Measurements from ENCODE around the gene B3GNT9.
"Not testable (repeated sequence)": the region's sequence is repeated elsewhere in the genome, so short reads cannot be mapped to it uniquely, and the experiment has no call there.

B3GNT9 gene

DNA sequence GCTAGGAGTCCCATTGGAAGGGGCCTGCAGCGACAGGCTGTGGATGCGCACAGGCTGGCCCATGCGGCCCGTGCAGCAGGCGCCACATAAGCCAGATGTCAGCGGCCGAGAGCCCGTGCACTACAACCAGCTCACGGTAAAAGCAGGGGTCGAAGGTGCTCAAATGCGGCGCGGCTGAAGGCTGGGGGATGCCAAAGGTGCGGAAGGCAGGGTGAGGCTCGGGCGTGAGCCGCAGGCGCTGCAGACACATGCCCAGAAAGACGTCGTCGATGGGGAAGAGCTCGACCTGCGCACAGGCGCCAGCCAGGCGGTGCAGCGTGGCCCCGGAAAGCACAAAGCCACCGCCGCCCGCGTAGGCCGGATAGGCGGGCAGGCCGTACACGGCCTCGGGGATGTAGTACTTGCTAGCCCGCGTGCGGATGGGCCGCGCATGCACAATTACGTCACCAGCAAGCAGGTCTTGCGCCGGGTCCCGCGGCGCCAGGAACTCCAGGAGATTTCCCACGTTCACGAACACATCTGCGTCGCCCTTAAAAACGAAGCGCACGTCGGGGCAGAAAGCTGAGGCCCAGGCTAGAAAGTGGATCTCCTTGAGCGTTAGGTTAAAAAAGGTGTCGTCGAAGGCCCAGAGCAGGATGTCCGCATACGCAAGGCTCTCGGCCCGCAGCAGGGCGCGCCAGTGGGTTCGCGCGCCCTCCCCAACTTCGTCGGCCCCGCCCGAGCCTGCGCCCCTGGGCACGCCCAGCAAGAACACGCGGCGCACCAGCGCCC lies 1.3 kb downstream of the B3GNT9 start:
- DNase-seq, result no peak

DNA sequence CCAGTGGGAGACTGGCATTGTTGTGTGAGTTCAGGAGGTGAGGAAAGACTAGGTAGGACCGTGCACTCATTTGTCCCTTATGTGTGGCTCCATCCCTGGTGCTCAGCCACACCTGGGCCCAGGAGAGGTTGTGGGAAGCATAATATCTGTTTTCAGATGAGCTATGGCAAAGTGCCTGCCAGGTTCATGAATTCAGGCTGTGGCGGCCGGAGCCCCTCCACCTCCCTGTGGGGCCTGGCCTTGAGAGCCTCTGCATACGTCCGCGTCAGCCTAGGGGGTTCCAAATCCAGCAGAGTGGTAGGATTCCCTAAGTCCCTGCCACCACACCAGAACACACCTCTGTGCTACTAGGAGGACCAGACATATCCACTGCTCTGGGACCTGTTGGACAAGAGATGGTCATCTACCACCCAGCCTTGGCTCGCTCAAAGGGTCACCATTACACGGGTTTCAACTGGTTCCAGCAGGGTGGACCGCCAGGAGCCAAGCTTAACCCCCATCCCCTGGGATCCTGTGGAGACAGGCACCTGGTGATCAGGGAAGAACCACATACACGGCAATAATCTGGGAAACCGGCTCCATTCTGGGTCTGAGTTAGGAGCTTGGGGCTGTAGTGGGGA lies 2.0 kb downstream of the B3GNT9 start:
- no peak for DNase-seq

DNA sequence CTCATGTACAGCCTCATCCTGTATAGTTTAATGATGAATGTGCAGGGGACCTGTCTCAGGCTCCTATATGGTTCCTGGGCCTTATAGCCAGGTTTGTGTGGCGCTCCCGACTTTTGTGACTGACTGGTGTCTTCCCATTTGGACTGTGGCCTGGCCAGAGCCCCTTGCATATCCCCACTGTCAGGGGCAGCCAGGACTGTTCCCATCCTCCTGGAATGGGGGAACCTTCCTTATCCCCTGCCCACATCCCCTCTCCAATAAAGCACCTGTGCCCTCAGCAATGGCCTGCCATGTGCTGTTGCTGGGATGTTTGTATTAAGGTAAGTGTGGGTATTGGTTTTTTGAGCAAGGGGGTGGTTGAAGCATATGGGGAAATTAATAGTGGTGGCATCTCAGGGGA lies 2.6 kb downstream of the B3GNT9 start:
- DNase-seq, result no peak

DNA sequence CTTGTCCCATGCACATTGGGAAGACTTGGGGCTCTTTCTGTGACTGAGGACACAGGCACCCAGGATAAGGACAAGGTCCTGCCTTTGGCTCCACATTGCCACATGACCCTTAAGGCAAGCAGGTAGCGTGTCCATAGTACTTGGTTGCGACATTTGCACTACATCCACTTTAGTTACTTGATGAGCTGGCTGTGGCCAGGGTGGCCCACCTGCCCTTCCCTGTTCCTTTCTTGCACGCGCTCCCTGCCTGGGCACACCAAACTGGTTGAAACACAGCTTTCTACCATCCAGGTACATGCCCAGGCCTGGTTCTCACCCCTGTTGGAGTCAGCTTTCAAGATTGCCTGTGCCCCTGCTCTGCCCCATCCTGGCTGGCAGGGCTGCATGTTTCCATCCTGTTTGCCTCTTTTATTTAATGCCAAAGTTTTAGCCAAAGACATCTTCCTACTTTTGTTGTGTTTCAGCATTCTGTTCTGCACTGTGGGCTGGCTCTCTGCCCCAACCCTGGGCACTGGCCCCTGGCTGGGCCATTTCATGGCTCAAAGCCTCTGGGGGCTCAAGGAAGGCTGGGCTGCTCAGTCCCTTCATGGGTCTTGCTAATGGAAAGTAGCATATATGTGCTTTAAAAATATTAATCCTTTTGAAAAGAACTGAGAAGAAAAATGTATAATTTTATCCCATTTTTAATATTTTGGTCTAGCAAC lies 3.2 kb downstream of the B3GNT9 start:
- no peak for DNase-seq

- no peak for DNase-seq
Measured at GRCh38 chr16:67146523-67147357, 4.1 kb downstream of the B3GNT9 start.

DNA sequence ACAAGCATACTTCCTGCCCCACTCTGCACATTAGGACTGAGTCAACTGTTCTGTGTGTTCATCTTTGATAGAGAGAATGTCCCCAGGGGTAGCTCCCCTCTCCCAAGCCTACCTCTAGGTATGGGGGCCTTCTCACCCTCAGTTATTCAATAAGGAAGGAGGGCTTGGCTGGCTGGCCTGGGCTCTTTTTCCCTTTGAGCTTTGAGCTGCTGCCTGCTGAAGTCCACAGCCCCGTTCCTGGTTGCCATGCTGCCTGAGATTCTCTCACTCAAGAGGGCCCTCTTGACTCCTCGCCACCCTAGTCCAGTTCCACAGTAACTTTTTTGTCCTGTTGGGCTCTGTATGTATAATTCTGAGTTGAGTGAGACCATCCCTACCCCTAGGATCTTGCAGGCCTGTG lies 5.1 kb downstream of the B3GNT9 start:
- no peak for DNase-seq

- no peak for DNase-seq
Measured at GRCh38 chr16:67144943-67145342, 5.9 kb downstream of the B3GNT9 start.

- DNase-seq, result no peak
Measured at GRCh38 chr16:67142342-67142741, 8.5 kb downstream of the B3GNT9 start.

- DNase-seq, result no peak
Measured at GRCh38 chr16:67141391-67141790, 9.4 kb downstream of the B3GNT9 start.

- DNase-seq, result no peak
Measured at GRCh38 chr16:67137605-67138004, 13.2 kb downstream of the B3GNT9 start.

- no peak for DNase-seq
Measured at GRCh38 chr16:67129422-67129821, 21.4 kb downstream of the B3GNT9 start.

DNA sequence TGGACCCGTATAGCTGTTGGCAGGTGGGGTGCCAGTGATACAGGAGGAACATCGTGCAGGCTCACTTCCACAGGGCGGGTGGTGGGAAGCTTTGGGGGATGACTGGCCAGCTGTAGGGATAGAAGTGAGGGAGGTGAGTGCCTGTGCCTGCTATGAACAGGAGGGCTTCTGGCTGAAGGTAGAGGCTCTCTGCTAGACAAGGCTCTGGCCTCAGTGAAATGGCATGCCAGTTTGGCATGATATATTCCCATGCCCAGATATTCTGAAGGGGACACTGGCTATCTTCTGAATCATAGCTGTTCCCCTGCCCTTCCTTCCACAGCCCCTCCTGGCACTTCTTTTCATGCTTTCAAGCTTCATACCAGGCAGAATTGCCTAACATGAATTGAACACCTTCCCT lies 21.9 kb downstream of the B3GNT9 start:
- DNase-seq, result no peak

DNA sequence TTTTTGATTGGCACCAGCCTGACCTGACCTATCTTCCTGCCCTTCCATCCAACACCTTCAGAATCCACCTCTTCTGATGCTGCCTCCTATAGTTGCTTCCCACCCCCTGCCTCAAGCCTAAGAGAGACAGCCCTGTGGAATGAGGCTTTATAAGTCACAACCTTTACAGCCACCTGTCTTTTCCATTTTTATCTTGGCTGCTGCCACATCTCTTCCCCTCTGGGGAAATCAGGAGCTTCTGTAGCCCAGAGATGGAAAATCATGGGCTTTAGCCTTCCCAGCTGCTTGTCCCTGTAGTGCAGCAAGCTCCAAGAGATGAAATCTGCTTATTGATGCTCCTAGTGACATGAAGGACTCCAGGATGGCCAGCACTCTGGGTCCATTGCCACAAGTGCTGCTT lies 22.4 kb downstream of the B3GNT9 start:
- no peak for DNase-seq

DNA sequence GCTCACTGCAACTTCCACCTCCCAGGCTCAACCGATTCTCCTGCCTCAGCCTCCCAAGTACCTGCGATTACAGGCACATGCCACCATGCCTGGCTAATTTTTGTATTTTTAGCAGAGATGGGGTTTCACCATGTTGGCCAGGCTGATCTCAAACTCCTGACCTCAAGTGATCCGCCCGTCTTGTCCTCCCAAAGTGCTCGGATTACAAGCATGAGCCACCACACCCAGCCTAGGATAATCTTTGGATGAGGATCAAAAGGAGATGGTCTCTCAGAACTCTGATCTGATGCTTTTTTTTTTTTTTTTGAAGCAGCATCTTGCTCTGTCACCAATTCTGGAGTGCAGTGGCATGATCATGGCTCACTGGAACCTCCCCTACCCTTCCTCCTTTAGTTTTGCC lies 28.0 kb downstream of the B3GNT9 start:
- DNase-seq, result not testable (repeated sequence)

DNA sequence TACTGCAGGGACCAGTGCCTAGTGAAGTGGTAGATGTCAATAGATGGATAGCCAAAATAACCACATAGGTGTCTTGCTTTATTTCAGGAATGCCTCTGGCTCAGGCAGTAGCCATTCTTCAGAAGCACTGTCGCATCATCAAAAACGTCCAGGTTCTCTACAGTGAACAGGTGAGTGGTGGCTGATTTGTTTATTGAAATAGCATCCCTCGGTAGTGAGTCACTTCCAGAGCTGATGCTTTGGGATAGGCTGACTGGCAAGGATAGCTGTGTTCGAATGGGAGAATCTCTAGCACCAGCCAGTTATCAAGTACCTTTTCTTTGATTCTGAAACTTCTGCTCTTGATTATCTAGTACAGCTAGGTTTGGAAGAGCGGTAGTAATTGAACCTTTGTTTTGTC lies 30.8 kb downstream of the B3GNT9 start:
- no peak for DNase-seq

DNA sequence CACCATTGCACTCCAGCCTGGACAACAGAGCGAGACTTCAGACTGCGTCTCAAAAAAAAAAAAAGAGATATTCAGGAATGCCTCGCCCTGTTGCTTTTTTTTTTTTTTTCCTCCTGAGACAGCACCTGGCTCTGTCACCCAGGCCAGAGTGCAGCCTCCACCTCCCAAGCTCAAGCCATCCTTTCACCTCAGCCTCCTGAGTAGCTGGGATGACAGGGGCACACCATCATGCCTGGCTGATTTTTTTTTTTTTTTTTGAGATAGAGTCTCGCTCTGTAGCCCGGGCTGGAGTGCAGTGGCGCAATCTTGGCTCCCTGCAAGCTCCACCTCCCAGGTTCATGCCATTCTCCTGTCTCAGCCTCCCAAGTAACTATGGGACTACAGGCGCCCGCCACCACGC lies 33.1 kb downstream of the B3GNT9 start:
- no peak for DNase-seq

GRCh38 chr16:67116388-67117311 lies 34.1 kb downstream of the B3GNT9 start:
- no peak for DNase-seq

DNA sequence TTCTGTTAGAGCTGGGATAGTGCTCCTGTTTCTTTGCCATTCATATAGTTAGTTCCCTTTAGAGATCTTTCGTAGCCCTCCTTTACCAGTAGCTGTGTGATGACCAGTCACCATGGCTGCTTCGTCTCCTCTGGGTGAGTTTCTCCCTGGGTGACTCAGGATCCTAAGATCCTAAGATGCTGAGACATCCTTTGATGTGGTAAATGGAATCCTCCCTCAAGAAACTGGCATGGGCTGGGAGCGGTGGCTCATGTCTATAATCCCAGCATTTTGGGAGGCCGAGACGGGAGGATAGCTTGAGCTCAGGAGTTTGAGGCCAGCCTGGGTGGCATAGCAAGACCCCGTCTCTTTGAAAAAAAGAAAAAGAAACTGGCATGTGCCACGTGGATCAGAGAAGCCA lies 35.2 kb downstream of the B3GNT9 start:
- no peak for DNase-seq

DNA sequence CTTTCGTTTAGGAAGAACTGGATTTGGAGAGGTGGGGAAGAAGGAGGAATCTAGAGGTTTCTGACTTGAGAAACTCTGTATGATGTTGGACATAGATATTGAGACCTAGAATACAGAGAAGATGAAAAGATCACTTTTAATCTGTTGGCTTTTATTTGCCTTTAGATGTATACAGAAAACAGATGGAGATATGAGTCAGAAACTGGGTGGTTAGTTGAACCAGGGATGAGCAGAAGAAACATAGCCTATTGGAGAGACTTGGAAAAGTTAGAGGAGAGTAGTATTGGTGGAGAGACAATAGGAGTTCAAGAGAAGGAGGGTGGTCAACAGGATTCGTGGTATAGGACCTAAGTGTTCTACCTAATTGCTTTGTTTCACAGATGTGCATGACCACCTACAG lies 36.0 kb downstream of the B3GNT9 start:
- DNase-seq, result no peak

- DNase-seq, result no peak
Measured at GRCh38 chr16:67112591-67113399, 38.0 kb downstream of the B3GNT9 start.

DNA sequence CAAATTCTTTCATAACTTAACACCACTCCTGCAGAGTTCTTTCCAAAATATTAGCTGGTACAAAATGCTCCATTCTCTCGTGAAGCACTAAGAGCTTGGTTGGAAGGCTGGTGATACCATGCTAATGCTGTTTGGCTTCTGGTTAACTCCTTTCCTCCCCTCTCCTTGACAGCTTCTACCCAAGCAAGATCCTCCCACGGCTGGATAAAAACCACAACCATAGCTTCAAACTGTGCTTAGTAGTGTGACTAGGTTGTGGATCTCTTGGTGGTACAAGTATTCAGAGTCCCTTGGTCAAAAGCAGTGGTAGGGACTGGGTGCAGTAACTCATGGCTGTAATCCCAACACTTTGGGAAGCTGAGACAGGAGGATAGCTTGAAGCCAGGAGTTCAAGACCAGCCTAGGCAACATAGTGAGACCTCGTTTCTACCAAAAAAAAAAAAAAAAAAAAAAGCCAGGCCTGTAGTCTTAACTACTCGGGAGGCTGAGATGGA lies 38.8 kb downstream of the B3GNT9 start:
- DNase-seq, result no peak

All from COR-L47 (cell line).